Activated effector memory CD4-positive, alpha-beta T cell treated with Interleukin-2 at 50 U/mL for 16 hours (primary cell): ENCODE measurements around the gene GRK5.

ENCODE experiments used
- DNase-seq: peaks from one replicate; pipeline ENCODE4 v3.0.0-alpha.2; 2020

The GRK5 gene

DNA sequence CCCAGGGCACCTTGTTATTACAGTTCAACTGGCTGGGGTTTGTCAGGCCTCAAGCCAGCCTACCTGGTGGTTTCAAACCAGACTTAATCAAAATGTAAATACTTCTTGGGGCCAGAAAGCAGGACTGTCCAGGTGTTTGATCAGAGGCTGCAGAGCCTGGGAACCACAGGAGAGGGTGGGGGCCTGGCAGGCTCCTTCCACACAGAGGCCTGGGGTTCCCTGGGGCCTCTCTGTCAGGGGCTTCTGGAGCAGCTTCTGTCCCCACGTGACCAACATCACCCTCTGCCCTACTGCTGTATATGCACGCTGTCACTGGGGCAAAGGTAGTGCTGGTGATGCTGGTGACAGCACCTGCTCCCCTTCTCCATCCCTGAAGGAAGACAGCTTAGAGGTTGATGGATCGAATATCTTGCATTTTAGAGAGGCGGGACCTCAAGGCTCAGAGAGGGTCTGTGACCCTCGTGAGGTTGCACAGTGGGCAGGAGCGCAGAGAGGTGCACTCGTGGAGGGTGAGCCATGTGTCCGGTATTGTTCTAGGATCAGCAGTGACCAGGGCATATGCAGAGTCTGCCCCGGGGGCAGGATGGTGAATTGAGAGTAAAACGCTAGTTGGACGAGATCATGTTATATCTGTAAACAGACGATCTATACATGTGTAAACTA, 95.4 kb downstream of the GRK5 start:
- DNase-seq = no peak

DNA sequence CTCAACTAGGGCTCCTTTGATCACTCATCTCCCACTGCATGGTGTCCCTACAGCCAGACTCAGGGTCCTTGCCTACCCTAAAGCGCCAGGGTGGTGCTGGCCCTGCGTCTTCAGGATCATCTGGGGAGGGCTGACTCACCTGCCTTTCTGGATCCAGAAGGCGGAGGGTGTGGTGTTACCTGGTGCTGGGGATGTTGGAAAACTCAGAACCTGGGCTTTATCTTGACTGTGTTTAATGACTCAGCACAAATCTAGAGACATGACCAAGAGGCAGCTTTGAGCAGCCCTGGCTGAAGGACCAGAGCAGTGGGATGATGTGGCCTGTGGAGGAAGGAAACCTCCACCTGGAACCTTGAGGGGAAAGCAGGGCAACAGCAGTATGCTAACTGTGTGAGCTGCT, 96.5 kb downstream of the GRK5 start:
- no peak for DNase-seq

DNA sequence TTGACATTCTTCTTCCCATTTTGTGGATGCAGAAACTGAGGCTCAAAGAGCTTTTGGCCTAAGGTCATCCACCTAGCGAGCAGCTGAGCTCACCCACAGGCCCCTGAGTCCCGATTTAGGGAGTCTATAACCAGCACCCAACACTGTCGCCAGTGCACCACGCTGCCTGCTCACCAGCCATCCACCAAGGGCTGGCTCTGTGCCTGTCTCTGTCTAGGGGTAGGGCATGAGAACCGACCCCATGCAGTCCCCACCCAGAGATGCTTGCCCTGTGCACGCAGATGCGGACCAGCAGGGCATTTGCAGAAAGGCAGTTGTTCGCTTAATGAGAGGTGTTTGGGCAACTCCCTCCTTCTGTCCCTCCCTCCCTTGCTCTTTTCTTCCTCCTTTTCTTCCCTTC, 97.2 kb downstream of the GRK5 start:
- DNase-seq = no peak

DNA sequence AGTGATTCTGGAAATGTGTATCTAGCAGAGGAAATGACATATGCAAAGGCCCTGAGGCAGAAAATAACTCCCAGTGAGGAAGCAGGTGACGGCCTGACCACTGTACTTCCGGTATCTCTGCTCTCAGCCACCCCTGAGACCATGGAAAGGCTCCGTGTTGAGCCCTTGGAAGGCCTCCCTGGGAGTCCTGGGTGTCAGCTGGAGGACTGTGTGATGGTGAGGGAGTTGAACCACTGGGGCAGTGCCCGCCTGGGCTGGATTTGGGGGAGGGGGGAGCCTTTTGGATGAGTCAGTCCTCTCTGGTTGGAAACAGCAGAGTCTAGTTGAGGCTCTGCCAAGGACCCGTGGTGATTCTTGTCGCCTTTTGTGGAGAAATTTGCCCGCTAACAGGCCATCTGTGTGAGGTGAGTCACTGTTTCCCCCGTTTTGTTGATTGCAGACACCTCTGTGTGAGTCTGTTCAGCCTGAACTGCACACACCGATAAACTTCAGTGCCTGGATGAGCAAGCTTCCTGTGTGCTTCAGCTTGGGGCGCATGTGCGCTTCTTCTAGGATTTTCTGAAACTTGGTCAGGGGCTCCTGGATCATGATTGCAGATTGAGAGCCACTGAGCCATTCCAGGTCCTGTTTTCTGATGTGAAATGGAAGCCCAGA, 98.6 kb downstream of the GRK5 start:
- peak; percentile 79 for DNase-seq

DNA sequence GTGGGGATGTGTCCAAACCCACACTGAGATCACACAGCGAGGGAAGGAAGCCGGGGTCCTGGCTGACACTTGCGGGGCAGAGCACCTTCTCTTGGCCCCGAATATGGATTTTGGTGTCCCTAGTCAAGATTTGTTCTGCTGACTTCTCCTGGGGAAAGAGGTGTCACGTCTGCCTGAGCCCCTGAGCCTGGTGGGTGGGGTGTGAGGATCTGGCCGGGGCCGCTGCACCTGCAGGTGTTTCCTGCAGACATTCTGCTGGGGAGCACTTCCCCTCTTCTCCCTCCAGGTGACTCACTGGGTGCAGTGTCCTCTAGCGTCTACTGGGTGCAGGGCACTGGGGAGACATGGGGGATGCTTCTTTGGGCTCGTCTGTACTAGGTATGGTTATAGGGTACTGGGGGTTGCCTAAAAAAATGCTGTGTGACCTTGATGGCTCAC, 99.2 kb downstream of the GRK5 start:
- DNase-seq = peak; percentile 68

DNA sequence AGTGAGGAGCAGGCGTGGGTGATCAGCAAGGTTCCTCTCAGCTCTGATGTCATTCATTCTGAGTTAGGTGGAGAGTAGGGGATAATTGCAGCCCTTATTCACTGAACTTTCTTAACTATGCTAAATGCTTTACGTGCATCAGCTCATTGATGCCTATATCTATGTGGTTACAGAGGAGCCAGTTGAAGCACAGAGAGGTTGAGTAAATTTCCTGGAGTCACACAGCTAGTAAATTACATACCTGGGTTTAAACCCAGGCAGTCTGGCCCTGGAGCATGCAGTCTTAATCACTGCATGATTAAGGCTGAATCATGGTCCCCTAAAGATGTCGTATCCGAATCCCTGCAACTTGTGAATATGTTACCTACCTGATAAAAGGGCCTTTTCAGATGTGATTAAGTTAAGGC, 99.6 kb downstream of the GRK5 start:
- no peak for DNase-seq

DNA sequence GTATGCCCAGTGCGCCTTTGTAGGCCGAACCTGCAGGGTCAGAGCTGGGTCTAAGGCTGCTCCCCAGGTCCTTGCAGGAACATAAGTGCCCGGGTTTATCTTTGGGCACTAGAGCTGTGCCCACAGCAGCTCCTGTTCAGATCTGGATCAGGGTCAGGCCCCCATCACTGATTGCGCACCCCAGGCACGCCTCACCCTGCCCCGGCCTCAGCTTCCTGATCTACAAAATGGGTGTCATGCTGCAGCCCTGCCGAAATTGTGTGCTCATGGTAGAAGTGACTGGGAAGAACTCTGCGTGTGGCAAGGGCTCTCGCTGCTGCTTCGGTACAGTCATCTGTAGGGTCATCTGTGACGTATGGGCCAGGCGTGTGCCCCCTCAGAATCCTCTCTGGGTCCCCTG, 100.7 kb downstream of the GRK5 start:
- DNase-seq = no peak

DNA sequence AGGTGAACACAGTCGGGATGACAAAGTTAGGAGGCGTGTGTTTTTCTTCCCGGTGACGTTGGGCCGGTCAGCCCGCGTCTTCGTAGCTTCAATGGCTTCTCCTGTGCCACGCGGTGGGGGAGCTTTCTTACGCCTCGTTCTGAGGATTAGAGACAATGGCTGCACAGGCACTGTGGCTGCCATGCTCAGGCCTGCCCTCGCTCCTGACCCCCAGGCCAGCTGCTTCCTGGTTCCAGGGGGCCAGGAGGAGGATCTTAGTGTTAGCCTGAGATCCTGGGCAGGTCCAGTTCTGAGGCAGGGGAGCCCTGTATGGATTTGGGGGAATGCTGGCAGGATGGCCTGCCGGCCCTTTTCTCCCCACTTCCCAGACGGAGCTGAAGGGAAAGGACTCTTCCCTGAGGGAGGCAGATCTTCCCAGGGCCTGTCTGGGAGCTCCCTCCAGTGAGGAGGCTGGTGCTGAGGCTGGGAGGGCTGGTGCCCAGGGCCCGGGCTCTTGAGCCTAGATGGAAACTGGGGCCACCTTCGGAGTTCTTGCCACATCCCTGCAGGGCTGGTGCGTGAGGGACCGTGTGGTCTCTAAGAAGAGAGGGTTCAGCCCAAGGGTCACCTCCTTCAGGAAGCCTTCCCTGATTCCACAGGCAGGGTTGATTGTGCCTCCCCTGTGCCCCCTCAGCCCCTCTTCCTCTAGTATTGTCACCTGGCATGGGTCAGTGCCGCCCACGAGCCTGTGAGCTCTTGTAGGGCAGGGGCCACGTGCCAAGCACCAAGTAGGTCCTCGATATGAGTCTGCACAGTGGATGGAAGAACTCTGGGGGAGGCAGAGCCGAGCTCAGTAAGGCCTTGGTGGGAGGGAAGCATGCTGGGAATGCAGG, 101.4 kb downstream of the GRK5 start:
- DNase-seq = no peak

DNA sequence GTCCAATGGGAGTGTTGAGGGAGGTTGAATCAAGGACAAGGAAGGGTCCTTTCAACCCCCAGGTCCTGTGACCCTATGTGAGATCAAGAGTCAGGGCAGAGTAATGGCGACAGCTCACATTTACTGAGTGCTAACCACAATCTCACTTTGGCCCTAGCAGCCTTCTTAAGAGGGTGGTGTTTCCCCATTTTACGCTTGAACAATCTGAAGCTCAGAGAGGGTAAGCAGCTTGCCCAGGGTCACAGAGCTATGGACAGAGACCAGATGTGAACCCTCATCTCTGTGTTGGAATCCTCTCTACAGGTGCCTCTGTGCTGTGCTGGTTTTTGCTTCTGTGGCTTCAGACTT, 102.0 kb downstream of the GRK5 start:
- no peak for DNase-seq

DNA sequence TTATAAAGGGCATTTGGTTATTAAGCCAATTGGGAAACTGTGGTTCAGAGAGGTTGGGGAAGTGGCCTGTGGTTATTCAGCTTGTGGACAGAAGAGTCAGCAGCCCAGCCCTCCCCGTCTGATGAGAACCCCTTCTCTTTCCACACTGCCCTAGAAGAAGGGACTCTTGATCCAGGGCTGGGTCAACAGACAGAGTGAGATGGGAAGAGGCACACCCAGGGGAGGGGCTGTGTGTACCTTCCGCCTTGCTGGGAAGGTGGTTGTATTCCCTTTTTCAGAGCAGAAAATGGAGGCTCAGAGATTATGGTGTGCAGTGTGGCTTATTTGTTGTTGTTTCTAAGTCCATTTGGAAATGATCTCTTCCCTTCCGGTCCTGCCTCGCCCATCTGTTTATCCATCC, 103.4 kb downstream of the GRK5 start:
- no peak for DNase-seq

DNA sequence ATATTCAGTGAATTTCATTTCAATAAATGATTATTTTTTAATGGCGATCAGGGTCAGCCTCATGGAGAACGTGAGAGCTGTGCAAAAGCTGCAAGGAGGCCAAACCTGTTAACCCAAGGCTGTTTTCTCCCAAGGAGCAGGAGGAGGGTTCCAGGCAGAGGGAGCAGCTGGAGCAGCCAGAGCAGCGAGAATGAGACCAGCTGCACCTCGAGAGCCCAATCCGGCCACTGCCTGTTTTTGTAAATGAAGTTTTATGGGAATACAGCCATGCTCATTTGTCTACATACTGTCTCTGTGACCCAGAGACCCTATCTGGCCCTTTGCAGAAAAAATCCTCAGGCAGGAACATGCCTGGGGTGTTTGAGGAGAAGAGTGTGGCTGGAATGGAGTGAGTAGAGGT, 104.9 kb downstream of the GRK5 start:
- DNase-seq = no peak

DNA sequence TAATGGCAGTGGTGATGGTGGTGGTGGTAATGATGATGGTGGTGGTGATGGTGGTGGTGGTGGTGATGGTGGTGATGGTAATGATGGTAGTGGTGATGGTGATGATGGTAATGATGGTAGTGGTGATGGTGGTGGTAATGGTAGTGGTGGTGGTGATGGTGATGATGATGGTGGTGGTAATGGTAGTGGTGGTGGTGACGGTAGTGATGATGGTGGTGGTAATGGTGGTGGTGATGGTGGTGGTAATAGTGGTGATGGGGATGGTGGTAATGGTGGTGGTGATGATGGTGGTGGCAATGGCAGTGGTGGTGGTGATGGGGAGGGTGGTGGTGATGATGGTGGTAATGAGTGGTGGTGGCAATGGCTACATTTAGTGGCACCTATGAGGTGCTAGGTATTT, 105.7 kb downstream of the GRK5 start:
- DNase-seq = no peak

DNA sequence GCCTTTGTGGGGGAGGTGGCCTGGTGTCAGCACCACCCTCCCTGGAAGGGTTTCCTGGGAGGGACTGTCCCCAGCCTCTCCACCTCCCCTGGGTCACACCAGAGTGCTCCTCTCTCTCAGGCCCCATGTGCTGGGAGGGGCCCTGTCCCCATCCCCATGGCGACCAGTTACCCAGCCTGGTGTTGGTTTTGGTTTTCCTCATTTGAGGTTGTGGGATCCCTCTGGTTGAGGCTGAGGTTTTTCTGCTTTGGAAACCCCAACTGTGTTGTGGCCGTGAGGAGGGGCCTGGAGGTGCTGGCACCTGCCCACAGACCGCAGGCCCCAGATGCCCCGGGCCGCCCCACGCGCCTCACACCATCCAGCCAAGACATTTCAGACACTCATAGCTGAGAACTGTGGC, 106.3 kb downstream of the GRK5 start:
- DNase-seq = peak; percentile 25

DNA sequence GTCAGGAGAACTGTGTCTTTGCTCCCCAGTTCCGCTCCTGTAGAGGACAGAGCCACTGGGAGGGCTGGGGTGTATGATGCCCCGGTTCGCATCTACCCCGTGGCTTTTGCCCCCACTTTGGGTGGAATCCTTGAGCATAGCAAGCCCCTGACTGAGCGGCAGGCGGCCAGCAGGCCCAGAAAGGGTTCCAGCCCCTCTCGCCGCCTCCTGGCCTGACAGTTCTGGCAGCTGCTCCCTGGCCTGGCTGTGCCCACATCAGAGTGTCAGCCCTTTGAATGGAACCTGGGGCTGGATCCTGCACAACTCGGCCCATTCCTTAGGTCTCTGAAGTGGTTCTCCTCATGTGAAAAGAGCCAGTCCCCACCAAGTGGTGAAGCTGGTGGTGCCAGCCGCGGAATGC, 106.7 kb downstream of the GRK5 start:
- DNase-seq = no peak

DNA sequence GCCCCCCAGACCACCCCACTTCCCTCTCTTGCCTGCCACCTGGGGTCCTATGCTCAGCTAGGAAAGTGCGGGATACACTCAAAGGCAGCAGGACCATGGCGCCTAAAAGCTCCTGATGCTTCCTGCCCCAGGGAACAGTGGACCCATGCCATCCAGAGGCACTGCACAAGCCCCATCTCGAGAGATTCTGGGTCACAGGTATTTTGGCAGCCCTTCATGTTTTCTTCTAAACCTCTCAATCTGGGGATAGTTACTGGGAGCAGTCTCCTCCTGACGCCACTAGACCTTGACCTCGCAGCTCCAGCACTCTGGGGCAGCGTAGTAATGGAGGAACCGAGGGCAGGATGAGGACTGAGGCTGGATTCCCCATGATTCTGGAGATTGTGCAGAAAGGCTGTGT, 107.1 kb downstream of the GRK5 start:
- DNase-seq = no peak

DNA sequence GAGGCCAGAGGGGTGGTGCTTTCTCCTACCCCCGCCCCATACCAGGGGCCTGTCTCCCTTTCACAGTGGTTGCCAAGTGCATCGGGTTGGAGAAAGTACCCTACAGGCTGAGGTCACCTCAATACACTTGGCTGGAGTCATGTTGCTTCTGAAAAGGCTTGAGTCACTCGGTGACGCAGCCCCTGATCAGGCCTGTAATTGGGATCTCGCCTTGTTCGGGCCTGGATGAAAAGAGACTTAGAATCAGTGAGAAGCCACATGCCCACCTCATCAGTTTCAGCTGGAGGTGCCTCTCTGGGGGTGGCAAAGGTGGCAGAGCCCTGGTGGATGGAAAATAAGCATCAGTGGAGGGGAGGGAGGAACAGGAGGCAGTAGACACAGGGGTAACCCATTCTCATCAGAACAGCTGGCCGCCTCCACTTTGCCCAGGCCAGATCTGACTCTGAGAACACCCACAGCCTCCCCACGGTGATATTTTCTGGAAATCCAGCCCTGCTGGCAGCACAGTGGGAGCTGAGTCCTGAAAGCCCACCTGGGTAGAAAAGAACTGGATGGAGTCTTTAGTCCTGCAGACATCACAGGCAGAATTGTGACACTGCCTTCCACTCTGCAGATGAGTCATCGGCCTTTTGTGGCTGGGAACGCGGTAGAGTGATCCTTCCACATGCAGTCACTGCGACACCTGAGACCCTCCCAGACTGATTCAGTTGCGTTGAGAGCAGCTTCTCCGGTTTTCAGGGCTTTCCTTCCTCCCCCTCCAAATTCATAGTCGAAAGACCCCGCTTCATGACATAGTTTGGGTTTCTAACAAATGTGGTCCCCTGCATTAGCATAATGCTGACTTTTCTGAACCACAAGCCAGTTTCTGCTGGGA, 108.0 kb downstream of the GRK5 start:
- peak; percentile 51 for DNase-seq

DNA sequence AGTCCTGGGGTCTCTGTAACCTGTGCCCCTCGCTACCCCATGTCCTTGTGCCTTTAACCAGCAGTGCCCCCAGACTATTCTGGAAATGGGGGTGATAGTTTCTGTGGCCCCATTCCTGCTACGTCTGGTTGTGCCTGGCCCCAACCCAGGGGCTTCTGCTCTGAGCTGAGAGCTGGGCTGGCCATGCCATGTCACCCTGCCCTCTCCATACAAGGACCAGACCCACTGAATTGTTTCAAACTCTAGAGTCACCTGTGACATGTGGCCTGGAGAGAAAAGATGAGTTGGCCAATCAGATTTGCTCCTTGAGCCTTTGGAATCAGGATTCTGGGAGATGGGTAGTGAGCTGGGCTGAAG, 108.6 kb downstream of the GRK5 start:
- DNase-seq = no peak

DNA sequence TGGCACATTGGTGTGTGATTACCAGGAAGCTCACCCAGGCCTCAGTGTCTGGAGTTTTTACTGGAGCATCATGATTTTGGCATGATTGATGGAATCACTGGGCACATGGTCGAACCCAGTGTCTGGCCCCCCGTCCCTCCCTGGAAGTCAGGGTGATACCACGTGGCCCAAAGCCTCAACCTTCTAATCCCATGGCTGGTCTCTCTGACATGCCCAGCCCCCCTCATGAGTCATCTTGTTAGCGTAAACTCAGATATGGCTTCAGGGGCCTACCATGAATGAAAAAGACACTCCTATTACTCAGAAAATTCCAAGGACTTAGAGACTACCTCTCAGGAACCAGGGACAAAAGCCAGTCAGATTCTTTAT, 109.3 kb downstream of the GRK5 start:
- no peak for DNase-seq

DNA sequence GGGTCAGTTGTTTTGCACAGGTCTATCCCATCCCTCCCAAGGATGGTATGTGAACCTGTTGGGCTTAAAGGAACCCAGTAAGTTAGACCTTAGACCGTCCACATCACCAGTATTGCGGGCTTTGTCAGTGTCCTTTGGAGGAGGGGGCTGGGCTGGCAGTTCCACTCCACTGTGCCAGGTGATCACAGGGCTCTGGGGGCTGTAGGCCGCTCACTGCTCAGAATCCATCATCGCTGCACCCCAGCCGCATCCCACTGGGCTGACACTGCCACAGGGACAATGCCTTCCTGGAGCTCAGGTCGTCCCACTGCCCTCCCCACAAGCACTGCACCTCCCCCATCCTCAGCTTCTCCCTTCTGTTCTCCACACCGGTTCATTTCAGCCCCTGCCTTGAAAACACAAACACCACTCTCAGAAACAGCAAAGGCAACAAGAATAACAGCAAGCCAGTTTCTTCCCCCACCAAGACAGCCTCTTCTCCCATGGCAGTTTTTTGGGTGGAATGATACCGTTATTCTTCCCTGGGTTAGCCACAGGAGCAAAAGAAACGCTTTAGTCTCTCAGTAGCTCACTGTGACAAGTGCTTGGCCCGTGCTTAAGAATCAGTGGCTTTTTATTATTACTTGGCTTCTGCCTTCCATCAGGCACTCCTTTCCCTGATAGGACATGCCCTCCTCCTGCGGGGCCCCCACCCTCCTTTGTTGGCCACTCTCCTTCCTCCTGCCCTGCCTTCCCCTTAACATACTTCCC, 111.2 kb downstream of the GRK5 start:
- no peak for DNase-seq

DNA sequence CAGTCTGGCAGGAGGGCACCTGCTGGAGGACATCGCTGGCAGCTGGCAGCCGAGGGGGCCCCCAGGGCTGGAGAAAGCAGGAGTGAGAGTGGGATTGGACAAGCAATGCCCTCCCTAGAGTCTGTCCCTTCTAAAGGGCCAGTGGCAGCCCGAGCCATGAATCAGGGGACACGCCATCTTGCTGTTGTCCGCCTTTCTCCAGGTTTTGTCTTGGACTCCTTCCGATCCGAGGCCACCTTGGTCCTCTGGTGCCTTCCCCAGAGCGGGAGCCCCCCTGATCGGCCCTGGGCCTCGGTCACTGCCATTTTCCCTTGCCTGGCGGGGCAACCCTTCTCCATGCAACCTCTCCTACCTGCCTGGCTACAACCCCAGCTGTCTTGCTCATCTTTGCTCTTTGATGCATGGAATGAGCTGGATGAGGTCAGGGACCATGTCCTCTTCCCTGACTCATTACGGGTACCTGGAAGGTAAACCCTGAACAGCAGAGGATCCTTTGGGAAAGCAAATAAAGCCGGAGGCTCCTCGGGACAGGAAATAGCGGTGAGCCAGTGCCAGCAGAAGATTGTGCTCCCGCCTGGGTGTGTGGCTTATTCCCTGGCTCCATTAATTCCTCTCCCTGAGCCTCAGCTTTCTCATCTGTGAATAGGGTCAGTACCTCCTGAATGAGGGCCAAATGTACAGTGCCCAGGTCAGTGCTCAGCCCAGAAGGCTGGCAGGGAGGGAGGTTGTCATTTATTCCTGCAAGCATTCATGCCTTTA, 112.0 kb downstream of the GRK5 start:
- DNase-seq = no peak

DNA sequence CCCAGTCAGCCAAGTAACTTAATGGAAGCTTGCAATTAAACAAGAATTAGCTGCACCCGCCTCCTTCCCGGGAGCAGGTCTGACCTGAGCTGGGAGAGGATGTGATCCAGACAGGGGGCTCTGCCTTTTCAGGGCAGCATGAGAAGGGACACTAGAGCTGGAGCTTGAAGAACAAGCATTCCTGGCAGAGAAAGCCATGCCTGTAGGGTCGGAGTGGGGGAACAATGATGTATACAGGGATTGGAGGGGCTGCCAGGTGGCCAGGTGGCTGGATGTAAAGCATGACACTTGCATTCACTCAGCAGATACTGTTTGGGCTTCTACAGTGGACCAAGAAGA, 112.5 kb downstream of the GRK5 start:
- no peak for DNase-seq

DNA sequence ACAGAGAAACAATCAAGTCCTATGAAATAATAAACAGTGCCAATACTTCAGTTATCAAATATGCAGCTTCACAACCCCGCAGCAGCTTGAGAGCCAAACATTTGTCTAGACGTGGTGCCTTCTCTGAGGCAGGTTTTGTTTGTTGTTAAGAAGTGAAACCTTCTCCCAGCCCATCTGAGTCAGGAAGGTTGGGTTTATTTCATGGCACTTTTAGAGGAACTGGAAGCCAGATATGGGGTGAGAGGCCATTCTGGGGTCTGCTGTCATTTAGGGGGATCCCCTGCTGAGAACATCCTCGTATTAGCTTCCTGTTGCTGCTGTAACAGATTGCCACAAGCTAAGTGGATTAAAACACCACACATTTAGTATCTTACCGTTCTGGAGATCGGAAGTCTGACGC, 113.6 kb downstream of the GRK5 start:
- DNase-seq = no peak
